Measurements from ENCODE around the gene DNLZ.

The DNLZ gene

DNA sequence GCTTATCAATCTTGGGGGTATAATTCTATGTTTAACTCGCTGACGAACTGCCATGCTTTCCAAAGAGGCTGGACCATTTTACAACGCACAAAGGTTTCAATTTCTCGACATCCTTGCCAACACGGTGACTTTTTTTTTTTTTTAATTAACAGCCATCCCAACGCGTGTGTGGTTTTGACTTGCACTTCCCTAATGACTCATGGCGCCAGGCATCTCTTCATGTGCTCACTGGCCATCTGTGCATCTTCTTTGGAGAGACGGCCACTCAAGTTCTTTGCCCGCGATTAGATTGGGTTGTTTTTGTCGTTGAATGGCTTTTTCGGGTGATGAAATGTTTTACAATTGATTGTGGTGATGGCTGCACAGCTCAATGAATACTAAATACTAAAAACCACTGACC lies 22.5 kb upstream of the DNLZ start:
- H3K9me3 Mint-ChIP-seq: no peaks in the 10 kb centered on the region
- no peaks in the 10 kb centered on the region for H3K4me1 Mint-ChIP-seq
- TF ChIP-seq, protein P1, sequence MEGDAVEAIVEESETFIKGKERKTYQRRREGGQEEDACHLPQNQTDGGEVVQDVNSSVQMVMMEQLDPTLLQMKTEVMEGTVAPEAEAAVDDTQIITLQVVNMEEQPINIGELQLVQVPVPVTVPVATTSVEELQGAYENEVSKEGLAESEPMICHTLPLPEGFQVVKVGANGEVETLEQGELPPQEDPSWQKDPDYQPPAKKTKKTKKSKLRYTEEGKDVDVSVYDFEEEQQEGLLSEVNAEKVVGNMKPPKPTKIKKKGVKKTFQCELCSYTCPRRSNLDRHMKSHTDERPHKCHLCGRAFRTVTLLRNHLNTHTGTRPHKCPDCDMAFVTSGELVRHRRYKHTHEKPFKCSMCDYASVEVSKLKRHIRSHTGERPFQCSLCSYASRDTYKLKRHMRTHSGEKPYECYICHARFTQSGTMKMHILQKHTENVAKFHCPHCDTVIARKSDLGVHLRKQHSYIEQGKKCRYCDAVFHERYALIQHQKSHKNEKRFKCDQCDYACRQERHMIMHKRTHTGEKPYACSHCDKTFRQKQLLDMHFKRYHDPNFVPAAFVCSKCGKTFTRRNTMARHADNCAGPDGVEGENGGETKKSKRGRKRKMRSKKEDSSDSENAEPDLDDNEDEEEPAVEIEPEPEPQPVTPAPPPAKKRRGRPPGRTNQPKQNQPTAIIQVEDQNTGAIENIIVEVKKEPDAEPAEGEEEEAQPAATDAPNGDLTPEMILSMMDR (IDR thresholded peaks at IDR 0.05): no peak
- peaks cover 51% of the 10 kb centered on the region for H3K36me3 Mint-ChIP-seq (ENCODE audit: low read depth)
- no peak overlapping the region for H3K27ac Mint-ChIP-seq
- H3K27me3 Mint-ChIP-seq (ENCODE audit: low read depth, poor library complexity): no peaks in the 10 kb centered on the region
- DNase-seq: no peak
- no peak overlapping the region for H3K4me3 Mint-ChIP-seq

DNA sequence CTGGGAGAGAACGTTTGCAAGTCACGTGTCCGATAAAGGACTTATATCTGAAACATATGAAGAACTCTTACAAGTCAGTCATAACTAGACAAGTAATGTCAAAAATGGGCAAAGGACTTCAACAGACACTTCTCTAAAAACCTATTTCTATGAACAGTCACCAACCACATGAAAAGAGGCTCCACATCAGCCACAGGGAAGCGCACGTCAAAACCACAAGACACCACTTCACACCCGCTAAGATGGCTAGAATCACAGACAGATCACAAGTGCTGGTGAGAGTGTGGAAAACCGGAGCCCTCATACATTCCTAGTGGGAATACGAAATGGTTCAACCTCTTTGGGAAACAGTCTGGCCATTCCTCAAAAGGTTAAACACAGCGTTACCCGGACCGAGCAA lies 21.5 kb upstream of the DNLZ start:
- TF ChIP-seq, protein P1 (IDR thresholded peaks at IDR 0.05): no peak
- H3K4me1 Mint-ChIP-seq: no peaks in the 10 kb centered on the region
- peaks cover 45% of the 10 kb centered on the region for H3K36me3 Mint-ChIP-seq (ENCODE audit: low read depth)
- no peak for DNase-seq
- H3K4me3 Mint-ChIP-seq: no peak overlapping the region
- H3K27me3 Mint-ChIP-seq (ENCODE audit: low read depth, poor library complexity): no peaks in the 10 kb centered on the region
- H3K27ac Mint-ChIP-seq: no peak overlapping the region
- no peaks in the 10 kb centered on the region for H3K9me3 Mint-ChIP-seq

- Mint-ChIP-seq H3K4me1 (no peaks in the 10 kb centered on the region), H3K4me3 (no peak overlapping the region), H3K27me3 (ENCODE audit: low read depth, poor library complexity) (no peaks in the 10 kb centered on the region), H3K36me3 (ENCODE audit: low read depth) (peaks cover 30% of the 10 kb centered on the region), H3K9me3 (no peaks in the 10 kb centered on the region), H3K27ac (no peak overlapping the region)
- TF ChIP-seq, protein P1 (IDR thresholded peaks at IDR 0.05): no peak
- DNase-seq: no peak
Measured at GRCh38 chr9:136383436-136383835, 19.9 kb upstream of the DNLZ start.

- no peak for DNase-seq
- H3K27ac Mint-ChIP-seq: no peak overlapping the region
- no peaks in the 10 kb centered on the region for H3K27me3 Mint-ChIP-seq (ENCODE audit: low read depth, poor library complexity)
- no peaks in the 10 kb centered on the region for H3K9me3 Mint-ChIP-seq
- TF ChIP-seq, protein P1 (IDR thresholded peaks at IDR 0.05): no peak
- H3K36me3 Mint-ChIP-seq (ENCODE audit: low read depth): peaks cover 22% of the 10 kb centered on the region
- H3K4me3 Mint-ChIP-seq: no peak overlapping the region
- H3K4me1 Mint-ChIP-seq: no peaks in the 10 kb centered on the region
Measured at GRCh38 chr9:136381966-136382513, 18.5 kb upstream of the DNLZ start.

GRCh38 chr9:136381311-136381710 lies 17.8 kb upstream of the DNLZ start:
- Mint-ChIP-seq H3K9me3 (no peaks in the 10 kb centered on the region), H3K4me1 (no peaks in the 10 kb centered on the region), H3K27me3 (ENCODE audit: low read depth, poor library complexity) (no peaks in the 10 kb centered on the region), H3K4me3 (no peak overlapping the region), H3K27ac (no peak overlapping the region), H3K36me3 (ENCODE audit: low read depth) (peaks cover 21% of the 10 kb centered on the region)
- TF ChIP-seq, protein P1 (IDR thresholded peaks at IDR 0.05): no peak
- no peak for DNase-seq

GRCh38 chr9:136380381-136380780 lies 16.8 kb upstream of the DNLZ start:
- TF ChIP-seq, protein P1 (IDR thresholded peaks at IDR 0.05): no peak
- H3K4me1 Mint-ChIP-seq: no peaks in the 10 kb centered on the region
- H3K4me3 Mint-ChIP-seq: no peak overlapping the region
- no peaks in the 10 kb centered on the region for H3K9me3 Mint-ChIP-seq
- no peak overlapping the region for H3K27ac Mint-ChIP-seq
- H3K27me3 Mint-ChIP-seq (ENCODE audit: low read depth, poor library complexity): no peaks in the 10 kb centered on the region
- H3K36me3 Mint-ChIP-seq (ENCODE audit: low read depth): peaks cover 11% of the 10 kb centered on the region
- DNase-seq: no peak

Measured in nephron progenitor cell (in vitro differentiated cells).